ENCODE results near the gene ABITRAM. TPM values are rescaled to one million over a fixed set of nuclear protein-coding genes. Genes with fewer than 3 reads are reported as not detected.

Gene ABITRAM
- total RNA-seq, 1 experiment from 2014 or later, result 6.4 TPM

DNA sequence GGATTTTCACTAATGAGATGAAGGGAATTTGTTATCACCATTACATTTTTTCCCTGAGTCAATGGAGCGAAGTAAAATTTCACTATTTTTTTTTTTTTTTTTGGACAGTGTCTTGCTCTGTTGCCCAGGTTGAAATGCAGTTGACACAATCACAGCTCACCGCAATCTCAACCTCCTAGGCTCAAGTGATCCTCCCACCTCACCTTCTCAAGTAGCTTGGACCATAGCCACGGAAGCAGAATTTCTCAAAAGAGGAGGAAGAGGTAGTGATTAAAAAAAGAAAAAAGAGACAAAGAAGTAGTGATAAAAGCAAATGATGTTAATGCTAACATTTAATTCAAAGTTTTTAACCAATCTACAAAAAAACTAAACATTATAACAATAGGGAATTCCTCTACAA is 30.0 kb upstream of the ABITRAM start:
- ChIA-PET POLR2A (no interaction called here), CTCF (no interaction called here)
- ATAC-seq (no peak), DNase-seq (ENCODE audit: low read depth, low spot score) (no peak)
- H3K27me3 ChIP-seq (ENCODE audit: control insufficient read depth, insufficient read depth, low read length), result no peaks in the 10 kb centered on the region
- H3K4me3 ChIP-seq (ENCODE audit: low read depth in 2 of 2, low read length in 2 of 2), result no peak overlapping the region
- no peak overlapping the region for H3K27ac ChIP-seq (ENCODE audit: low read length)
- no peaks in the 10 kb centered on the region for H3K4me1 ChIP-seq (ENCODE audit: control insufficient read depth, insufficient read depth, low read length)
- peaks cover 5% of the 10 kb centered on the region for H3K36me3 ChIP-seq (ENCODE audit: control insufficient read depth, insufficient read depth, low read length)
- intact Hi-C loops (cut with micrococcal nuclease; ENCODE audit: unreplicated experiment), result no loop called here
- no TSS peak for BruUV-seq (replicated peaks)
- no peaks in the 10 kb centered on the region for H3K9me3 ChIP-seq (ENCODE audit: control insufficient read depth, insufficient read depth, low read depth, low read length)
- TF ChIP-seq, protein P1, sequence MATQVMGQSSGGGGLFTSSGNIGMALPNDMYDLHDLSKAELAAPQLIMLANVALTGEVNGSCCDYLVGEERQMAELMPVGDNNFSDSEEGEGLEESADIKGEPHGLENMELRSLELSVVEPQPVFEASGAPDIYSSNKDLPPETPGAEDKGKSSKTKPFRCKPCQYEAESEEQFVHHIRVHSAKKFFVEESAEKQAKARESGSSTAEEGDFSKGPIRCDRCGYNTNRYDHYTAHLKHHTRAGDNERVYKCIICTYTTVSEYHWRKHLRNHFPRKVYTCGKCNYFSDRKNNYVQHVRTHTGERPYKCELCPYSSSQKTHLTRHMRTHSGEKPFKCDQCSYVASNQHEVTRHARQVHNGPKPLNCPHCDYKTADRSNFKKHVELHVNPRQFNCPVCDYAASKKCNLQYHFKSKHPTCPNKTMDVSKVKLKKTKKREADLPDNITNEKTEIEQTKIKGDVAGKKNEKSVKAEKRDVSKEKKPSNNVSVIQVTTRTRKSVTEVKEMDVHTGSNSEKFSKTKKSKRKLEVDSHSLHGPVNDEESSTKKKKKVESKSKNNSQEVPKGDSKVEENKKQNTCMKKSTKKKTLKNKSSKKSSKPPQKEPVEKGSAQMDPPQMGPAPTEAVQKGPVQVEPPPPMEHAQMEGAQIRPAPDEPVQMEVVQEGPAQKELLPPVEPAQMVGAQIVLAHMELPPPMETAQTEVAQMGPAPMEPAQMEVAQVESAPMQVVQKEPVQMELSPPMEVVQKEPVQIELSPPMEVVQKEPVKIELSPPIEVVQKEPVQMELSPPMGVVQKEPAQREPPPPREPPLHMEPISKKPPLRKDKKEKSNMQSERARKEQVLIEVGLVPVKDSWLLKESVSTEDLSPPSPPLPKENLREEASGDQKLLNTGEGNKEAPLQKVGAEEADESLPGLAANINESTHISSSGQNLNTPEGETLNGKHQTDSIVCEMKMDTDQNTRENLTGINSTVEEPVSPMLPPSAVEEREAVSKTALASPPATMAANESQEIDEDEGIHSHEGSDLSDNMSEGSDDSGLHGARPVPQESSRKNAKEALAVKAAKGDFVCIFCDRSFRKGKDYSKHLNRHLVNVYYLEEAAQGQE (IDR thresholded peaks at IDR 0.05; ENCODE audit: insufficient read depth in 1 of 2, low read depth in 2 of 2, low read length in 1 of 2), result no peak
- TF ChIP-seq TCF7L2 (IDR thresholded peaks at IDR 0.05; ENCODE audit: low read depth, low read length), result no peak
- no peak for TF ChIP-seq POLR2AphosphoS5 (IDR thresholded peaks at IDR 0.05; ENCODE audit: low read depth, low read length)
- in situ Hi-C loops (cut with HindIII; ENCODE audit: low pct_unique_long_range_greater_than_20kb, low sequenced_read_pairs), result no loop called here

DNA sequence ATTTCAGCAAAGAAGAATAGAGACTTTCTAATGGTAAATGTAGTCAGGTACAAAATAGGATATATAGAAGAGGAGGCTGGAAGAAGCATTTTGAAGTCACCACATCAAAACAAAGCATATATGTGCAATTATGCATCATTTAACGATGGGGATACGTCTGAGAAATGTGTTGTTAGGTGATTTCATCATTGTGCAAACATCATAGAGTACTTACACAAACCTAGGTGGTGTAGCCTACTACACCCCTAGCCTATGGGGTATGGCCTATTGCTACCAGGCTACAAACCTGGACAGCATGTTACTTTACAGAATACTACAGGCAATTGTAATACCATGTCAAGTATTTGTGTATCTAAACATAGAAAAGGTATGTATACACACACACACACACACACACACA is 28.7 kb upstream of the ABITRAM start:
- no peaks in the 10 kb centered on the region for H3K4me1 ChIP-seq (ENCODE audit: control insufficient read depth, insufficient read depth, low read length)
- no TSS peak for BruUV-seq (replicated peaks)
- intact Hi-C loops (cut with micrococcal nuclease; ENCODE audit: unreplicated experiment) (no loop called here), in situ Hi-C loops (cut with HindIII; ENCODE audit: low pct_unique_long_range_greater_than_20kb, low sequenced_read_pairs) (no loop called here)
- H3K27me3 ChIP-seq (ENCODE audit: control insufficient read depth, insufficient read depth, low read length), result no peaks in the 10 kb centered on the region
- no peak for TF ChIP-seq TCF7L2 (IDR thresholded peaks at IDR 0.05; ENCODE audit: low read depth, low read length)
- TF ChIP-seq, protein P1 (IDR thresholded peaks at IDR 0.05; ENCODE audit: insufficient read depth in 1 of 2, low read depth in 2 of 2, low read length in 1 of 2), result no peak
- no peak for TF ChIP-seq SIN3A (IDR thresholded peaks at IDR 0.05; ENCODE audit: borderline replicate concordance, insufficient read depth, low read depth, low read length)
- TF ChIP-seq, protein P2, sequence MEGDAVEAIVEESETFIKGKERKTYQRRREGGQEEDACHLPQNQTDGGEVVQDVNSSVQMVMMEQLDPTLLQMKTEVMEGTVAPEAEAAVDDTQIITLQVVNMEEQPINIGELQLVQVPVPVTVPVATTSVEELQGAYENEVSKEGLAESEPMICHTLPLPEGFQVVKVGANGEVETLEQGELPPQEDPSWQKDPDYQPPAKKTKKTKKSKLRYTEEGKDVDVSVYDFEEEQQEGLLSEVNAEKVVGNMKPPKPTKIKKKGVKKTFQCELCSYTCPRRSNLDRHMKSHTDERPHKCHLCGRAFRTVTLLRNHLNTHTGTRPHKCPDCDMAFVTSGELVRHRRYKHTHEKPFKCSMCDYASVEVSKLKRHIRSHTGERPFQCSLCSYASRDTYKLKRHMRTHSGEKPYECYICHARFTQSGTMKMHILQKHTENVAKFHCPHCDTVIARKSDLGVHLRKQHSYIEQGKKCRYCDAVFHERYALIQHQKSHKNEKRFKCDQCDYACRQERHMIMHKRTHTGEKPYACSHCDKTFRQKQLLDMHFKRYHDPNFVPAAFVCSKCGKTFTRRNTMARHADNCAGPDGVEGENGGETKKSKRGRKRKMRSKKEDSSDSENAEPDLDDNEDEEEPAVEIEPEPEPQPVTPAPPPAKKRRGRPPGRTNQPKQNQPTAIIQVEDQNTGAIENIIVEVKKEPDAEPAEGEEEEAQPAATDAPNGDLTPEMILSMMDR (IDR thresholded peaks at IDR 0.05), result no peak
- no peak for TF ChIP-seq POLR2AphosphoS5 (IDR thresholded peaks at IDR 0.05; ENCODE audit: low read depth, low read length)
- H3K27ac ChIP-seq (ENCODE audit: low read length), result no peak overlapping the region
- H3K36me3 ChIP-seq (ENCODE audit: control insufficient read depth, insufficient read depth, low read length), result peaks cover 5% of the 10 kb centered on the region
- ATAC-seq (no peak), DNase-seq (ENCODE audit: low read depth, low spot score) (no peak)
- POLR2A ChIA-PET, result no interaction called here
- no peak overlapping the region for H3K4me3 ChIP-seq (ENCODE audit: low read depth in 2 of 2, low read length in 2 of 2)
- CTCF ChIA-PET, result no interaction called here
- no peaks in the 10 kb centered on the region for H3K9me3 ChIP-seq (ENCODE audit: control insufficient read depth, insufficient read depth, low read depth, low read length)
